GM12892 (cell line): ENCODE data around the gene GRID1.

ENCODE experiments used
- POLR2A ChIP-seq: IDR thresholded peaks from 2 replicates; pipeline ENCODE4 v1.6.1; 2011; ENCODE audit warnings: low read depth, low read length, control low read depth
- POLR2AphosphoS5 ChIP-seq: IDR thresholded peaks from 2 replicates; pipeline ENCODE4 v1.6.1; 2011; ENCODE audit warnings: low read depth, low read length, control low read depth
- TAF1 ChIP-seq: IDR thresholded peaks from 2 replicates; pipeline ENCODE4 v1.6.1; 2011; ENCODE audit warnings: low read depth, mild to moderate bottlenecking, control low read depth, low read length, borderline replicate concordance

DNA sequence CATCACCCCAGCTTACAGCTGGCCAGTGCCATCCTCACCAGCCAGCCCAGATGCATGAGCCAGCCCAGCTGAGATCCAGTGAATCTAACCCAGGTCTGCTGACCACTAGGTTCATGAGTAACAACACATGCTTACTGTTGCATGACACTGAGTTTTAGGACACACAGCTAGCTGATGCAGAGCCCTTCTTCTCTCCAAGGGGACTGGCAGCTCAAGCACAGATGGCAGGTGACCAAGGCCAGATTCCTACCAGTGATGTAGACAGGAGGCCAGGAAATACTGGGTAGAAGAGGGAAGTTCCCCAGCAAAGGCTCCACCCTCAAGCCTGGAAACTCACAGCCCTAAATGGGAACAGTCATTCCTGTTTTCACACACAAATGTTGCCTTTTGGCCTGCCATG is 236.6 kb downstream of the GRID1 start:
- TF ChIP-seq POLR2AphosphoS5 (no peak), POLR2A (no peak), TAF1 (no peak)
